GM23338 (cell line): ENCODE results near the gene DYNLT2B.

ENCODE experiments used
- EZH2phosphoT487 ChIP-seq: fragments of 200-600 bp; sonication (generic); IDR thresholded peaks from one replicate; pipeline ENCODE4 v1.8.1; 2018; ENCODE audit warnings: antibody characterized with exemption; ENCODE audit not compliant: unreplicated experiment
- POLR2AphosphoS5 ChIP-seq: IDR thresholded peaks from 2 replicates; pipeline ENCODE4 v1.6.1; 2016; ENCODE audit warnings: antibody characterized with exemption, low read depth
- TF ChIP-seq, protein P1 (sequence below), 2 experiments: fragments of 200-600 bp in 1 of 2; sonication (generic) in 1 of 2; conservative IDR thresholded peaks; 2 replicates each; pipeline versions ENCODE4 v1.5.1 to v1.6.1; 2016 to 2017; ENCODE audit warnings: antibody characterized with exemption in 2 of 2, low read depth in 2 of 2, mild to moderate bottlenecking in 2 of 2, moderate library complexity in 1 of 2

DNA sequence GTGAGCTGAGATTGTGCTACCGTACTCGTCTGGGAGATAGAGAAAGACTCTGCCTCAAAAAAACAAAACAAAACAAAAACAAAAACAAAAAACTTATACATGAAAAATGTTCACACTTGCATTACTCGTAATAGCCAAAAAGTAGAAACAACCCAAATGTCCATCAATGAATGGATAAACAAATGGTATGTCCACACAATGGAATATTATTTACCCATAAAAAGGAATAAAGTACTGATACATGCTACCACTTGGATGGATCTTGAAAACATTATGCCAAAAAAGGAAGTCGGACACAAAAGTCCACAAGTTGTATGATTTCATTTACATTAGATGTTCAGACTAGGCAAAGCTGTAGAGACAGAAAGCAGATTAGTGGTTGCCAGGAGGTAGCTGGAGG lies 57.3 kb downstream of the DYNLT2B start:
- TF ChIP-seq POLR2AphosphoS5 (no peak), EZH2phosphoT487 (no peak)
- TF ChIP-seq, protein P1, sequence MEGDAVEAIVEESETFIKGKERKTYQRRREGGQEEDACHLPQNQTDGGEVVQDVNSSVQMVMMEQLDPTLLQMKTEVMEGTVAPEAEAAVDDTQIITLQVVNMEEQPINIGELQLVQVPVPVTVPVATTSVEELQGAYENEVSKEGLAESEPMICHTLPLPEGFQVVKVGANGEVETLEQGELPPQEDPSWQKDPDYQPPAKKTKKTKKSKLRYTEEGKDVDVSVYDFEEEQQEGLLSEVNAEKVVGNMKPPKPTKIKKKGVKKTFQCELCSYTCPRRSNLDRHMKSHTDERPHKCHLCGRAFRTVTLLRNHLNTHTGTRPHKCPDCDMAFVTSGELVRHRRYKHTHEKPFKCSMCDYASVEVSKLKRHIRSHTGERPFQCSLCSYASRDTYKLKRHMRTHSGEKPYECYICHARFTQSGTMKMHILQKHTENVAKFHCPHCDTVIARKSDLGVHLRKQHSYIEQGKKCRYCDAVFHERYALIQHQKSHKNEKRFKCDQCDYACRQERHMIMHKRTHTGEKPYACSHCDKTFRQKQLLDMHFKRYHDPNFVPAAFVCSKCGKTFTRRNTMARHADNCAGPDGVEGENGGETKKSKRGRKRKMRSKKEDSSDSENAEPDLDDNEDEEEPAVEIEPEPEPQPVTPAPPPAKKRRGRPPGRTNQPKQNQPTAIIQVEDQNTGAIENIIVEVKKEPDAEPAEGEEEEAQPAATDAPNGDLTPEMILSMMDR (conservative IDR thresholded peaks at IDR 0.05; ENCODE audit: low read depth in 2 of 2): no peak
